ENCODE measurements around the gene GLTP. TPM values are rescaled to one million over a fixed set of nuclear protein-coding genes. Genes with fewer than 3 reads are reported as not detected.
A peak's percentile ranks its signal among the peaks of the same experiment; 100 is the strongest.
"Not testable (repeated sequence)": the region's sequence is repeated elsewhere in the genome, so short reads cannot be mapped to it uniquely, and the experiment has no call there.

The GLTP gene
- polyA plus RNA-seq, 3 donors: 30.9 to 43.5 (median 37.0) TPM

DNA sequence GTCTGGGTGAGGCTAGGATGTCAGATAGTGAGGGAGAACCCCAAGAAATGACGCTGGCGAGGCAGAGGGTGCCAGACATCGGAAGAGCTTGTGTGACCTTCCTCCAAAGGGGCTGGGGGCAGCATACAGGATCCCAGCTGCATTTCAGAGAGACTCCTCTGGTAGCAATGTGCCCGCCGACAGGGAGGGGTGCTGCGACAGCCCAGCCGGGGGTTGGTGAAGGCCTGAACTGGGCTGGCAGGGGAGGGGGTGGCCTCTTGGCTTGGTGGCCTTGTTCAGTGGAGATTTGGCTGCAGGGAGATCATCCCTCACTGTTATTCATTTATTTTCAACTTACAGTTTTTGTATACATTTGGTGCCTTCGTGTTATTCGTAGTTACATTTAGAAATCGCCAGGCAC lies 25.0 kb upstream of the GLTP start:
- DNase-seq (ENCODE audit: low read depth in 3 of 3, low spot score in 2 of 3): no peak

- no peak for DNase-seq (ENCODE audit: low read depth in 3 of 3, low spot score in 2 of 3)
Measured at GRCh38 chr12:109902891-109903418, 22.6 kb upstream of the GLTP start.

- no peak for DNase-seq (ENCODE audit: low read depth in 3 of 3, low spot score in 2 of 3)
Measured at GRCh38 chr12:109900752-109901580, 20.6 kb upstream of the GLTP start.

DNA sequence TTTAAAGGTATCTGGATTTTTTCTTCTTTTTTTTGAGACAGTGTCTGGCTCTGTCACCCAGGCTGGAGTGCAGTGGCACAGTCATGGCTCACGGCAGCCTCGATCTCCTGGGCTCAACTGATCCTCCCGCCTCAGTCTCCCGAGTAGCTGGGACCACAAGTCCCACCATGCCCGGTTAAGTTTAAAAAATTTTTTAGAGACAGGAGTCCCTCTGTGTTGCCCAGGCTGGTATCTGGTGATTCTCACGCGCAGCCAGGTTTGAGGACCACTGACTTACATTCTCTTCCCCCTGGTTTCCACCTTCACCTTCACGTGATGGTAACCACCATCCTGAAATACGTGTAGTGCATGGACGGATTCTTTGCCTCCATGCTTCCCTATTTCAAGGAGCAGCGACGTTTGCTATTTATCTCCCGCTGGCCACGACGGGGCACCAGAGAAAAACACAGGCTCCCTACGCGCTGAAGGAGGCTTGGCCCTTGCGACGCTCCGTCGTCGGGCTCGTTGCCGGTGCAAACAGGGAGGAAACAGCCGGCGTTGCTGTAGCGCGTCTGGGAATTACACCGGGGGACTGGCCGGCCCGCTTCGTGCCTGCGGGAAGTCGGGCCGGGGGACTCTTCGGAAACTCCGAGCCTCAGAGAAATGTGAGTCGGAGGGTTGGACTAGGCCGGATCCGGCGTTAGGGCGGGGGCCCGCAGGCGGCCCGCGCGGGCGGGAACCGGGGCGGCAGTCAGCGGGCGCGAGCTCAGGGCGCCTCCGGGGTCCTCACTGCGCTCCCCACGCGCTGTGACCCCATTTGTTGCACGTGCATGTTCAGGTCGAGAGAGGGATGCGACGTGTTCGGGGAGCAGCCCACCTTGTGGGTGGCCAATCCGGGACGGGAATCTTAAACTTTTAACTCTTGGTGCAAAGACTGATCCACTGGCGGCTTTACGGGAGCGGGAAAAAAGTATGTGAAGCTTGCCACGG lies 19.7 kb upstream of the GLTP start, which contains the start of gene TCHP:
Gene TCHP, plus strand, starts transcription at position 492 of the 969 bp plus-strand sequence. CDS start 2,753 bp downstream, outside the sequence.
- peak; percentile 66 to 80 (median 79) for DNase-seq (ENCODE audit: low read depth in 3 of 3, low spot score in 2 of 3)

GRCh38 chr12:109899345-109899744 lies 19.0 kb upstream of the GLTP start:
- DNase-seq (ENCODE audit: low read depth in 3 of 3, low spot score in 2 of 3): not testable (repeated sequence)

- DNase-seq (ENCODE audit: low read depth in 3 of 3, low spot score in 2 of 3): no peak
Measured at GRCh38 chr12:109897029-109897428, 16.7 kb upstream of the GLTP start.

GRCh38 chr12:109896188-109896587 lies 15.8 kb upstream of the GLTP start:
- no peak for DNase-seq (ENCODE audit: low read depth in 3 of 3, low spot score in 2 of 3)

DNA sequence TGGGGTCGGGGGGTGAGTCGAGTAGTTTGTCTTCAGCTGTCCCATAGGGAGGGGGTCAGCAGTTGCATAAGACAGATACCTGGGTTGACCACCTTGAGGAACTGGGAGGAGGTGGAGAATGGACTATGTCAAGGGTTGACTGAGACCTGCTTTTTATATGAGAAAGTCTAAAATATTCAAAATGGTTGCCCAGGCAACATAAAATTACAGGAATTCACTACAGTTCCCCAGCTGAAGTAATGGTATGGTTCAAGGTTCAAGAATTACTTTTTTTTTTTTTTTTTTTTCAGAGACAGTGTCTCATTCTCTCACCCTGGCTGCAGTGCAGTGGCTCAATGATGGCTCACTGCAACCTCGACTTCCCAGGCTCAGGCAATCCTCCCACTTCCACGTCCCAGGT lies 14.6 kb upstream of the GLTP start:
- DNase-seq (ENCODE audit: low read depth in 3 of 3, low spot score in 2 of 3): no peak

DNA sequence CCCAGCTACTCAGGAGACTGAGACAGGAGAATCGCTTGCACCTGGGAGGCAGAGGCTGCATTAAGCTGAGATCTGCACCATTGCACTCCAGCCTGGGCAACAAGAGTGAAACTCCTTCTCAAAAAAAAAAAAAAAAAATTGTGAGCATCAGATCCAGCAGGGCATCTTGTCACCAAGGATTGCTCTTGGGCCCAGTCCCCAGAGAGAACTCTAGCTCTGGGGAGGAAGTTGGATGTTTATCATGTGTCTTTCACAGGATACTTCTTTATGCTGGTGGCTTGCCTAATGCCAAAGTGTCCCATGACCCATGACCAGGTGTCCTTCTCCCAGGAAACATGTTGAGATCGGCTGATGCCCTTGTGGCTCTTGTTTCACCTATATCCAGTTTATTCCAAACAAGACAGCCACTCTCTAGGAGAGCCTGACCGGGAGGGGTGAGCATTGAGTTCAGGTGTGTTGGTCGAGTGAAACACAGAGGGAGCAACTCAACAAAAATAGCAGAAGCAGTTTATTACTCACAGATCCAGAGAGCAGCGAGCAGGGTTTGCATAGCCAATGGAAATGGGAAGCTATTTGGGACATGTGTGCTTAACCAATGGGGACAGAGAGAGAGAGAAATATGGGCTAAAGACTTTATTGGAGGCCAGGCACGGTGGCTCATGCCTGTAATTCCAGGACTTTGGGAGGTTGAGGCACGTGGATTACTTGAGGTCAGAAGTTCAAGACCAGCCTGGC lies 13.1 kb upstream of the GLTP start:
- no peak for DNase-seq (ENCODE audit: low read depth in 3 of 3, low spot score in 2 of 3)

DNA sequence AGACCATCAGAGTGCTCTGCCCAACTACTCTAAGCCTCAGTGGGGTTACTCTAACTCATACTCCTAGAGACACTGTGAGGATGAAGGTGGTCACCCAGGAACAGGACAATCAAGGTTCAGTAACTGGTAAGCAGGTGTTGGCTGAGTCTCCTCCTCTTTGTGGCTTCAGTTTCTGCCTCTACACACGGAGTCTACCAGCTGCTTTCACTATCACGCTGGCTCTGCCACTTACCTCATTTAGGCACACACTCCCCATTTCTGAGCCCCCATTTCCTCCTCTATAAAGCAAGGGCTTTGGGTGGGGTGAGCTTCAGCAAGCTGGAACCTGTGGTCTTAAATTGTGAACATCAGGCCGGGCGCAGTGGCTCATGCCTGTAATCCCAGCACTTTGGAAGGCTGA lies 12.4 kb upstream of the GLTP start:
- DNase-seq (ENCODE audit: low read depth in 3 of 3, low spot score in 2 of 3): no peak

DNA sequence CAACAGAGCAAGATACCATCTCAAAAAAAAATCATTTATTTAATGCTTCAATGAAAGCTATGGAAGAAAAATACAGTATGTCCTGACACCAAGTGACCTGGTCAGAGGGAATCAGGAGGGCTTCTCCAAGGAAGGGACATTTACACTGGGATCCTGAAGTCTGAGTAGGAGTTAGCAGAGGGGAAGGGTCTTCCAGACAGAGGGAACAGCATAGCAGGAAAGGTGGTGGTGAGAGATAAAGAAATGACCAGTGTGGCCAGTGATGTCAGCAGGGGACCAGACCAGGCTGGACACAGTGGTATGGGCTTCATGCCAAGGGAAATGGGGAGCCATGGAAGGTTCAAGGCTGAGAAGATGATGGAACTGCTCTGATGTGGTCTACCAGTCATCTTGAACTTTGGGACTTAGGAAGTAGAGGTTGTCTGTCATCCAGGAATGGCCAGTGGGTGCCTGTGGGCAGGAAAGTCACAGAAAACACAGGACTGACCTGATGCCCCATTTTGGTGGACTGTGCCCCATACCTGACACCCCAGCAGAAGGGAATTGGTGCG lies 11.9 kb upstream of the GLTP start:
- DNase-seq (ENCODE audit: low read depth in 3 of 3, low spot score in 2 of 3): no peak

GRCh38 chr12:109891731-109892130 lies 11.4 kb upstream of the GLTP start:
- DNase-seq (ENCODE audit: low read depth in 3 of 3, low spot score in 2 of 3): not testable (repeated sequence)

GRCh38 chr12:109890620-109891170 lies 10.4 kb upstream of the GLTP start:
- DNase-seq (ENCODE audit: low read depth in 3 of 3, low spot score in 2 of 3): no peak

- DNase-seq (ENCODE audit: low read depth in 3 of 3, low spot score in 2 of 3): no peak
Measured at GRCh38 chr12:109888179-109889020, 8.1 kb upstream of the GLTP start.

DNA sequence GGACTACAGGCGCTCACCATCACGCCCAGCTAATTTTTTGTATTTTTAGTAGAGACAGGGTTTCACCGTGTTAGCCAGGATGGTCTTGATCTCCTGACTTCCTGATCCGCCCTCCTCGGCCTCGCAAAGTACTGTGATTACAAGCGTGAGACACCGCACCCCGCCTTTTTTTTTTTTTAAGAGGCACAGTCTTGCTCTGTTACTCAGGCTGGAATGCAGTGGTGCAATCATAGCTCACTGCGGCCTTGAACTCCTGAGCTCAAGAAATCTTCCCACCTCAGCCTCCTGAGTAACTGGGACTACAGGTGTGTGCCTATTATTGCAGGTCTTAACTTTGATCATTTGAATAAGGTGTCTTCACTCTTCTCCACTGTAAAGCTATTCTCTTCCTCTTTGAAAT lies 5.3 kb upstream of the GLTP start:
- DNase-seq (ENCODE audit: low read depth in 3 of 3, low spot score in 2 of 3): no peak

DNA sequence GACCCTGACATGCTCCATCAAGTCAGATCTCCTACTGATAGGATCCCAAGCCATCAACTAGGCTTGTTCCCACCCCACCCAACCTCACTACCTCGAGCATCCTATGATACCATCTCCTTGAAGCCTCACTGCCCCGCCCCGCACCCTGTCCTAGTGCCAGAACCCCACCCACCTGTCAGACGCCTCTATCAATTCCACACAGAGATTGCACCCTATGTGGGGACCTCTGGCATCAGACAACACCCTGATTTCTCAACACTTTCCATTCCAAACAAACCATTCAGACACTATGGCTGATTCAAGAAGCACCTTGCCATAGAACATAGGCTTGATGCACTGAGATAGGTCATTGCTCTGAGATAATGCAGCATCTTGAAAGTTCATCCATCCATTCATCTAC lies 3.1 kb upstream of the GLTP start:
- no peak for DNase-seq (ENCODE audit: low read depth in 3 of 3, low spot score in 2 of 3)

GRCh38 chr12:109881752-109882151 lies 1.4 kb upstream of the GLTP start:
- no peak for DNase-seq (ENCODE audit: low read depth in 3 of 3, low spot score in 2 of 3)

- no peak for DNase-seq (ENCODE audit: low read depth in 3 of 3, low spot score in 2 of 3)
Measured at GRCh38 chr12:109880938-109881337, 597 bp upstream of the GLTP start.
